ENCODE data around the gene IL34.

The IL34 gene

DNA sequence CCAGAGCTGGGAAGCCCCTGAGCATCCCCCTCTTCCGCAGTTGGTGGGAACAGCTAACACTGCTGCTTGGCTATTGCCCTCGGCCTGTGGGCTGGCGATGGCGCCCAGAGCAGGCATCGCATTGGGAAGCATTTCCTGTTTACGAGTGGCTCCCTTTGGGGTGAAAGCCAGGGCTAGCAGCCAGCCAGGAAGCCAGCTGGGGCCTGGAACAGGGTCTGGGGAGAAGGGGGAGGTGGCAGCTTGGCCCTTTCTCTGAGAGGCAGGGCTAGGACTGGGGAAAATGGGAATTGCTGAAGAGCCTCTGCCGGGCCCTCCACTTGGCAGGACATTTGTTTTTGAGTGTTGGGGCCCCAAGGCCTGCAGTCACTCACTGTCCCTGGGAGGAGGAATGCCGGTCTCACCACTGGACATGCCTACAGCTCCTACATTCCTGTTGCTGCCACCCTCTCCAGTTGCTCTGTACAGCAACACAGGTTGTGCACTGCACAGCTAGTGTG is 41.9 kb downstream of the IL34 start:
- peaks cover 5% of the 10 kb centered on the region for H3K27me3 Mint-ChIP-seq (ENCODE audit: low read depth)
- H3K4me1 Mint-ChIP-seq, result peaks cover 63% of the 10 kb centered on the region
- TF ChIP-seq, protein P1, sequence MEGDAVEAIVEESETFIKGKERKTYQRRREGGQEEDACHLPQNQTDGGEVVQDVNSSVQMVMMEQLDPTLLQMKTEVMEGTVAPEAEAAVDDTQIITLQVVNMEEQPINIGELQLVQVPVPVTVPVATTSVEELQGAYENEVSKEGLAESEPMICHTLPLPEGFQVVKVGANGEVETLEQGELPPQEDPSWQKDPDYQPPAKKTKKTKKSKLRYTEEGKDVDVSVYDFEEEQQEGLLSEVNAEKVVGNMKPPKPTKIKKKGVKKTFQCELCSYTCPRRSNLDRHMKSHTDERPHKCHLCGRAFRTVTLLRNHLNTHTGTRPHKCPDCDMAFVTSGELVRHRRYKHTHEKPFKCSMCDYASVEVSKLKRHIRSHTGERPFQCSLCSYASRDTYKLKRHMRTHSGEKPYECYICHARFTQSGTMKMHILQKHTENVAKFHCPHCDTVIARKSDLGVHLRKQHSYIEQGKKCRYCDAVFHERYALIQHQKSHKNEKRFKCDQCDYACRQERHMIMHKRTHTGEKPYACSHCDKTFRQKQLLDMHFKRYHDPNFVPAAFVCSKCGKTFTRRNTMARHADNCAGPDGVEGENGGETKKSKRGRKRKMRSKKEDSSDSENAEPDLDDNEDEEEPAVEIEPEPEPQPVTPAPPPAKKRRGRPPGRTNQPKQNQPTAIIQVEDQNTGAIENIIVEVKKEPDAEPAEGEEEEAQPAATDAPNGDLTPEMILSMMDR (IDR thresholded peaks at IDR 0.05; ENCODE audit: unreplicated experiment in 3 of 3), result no peak
- no peaks in the 10 kb centered on the region for H3K36me3 Mint-ChIP-seq (ENCODE audit: low read depth)
- peak overlapping the region; percentile 94 to 98 (median 94) for H3K27ac Mint-ChIP-seq
- H3K4me3 Mint-ChIP-seq, result peak overlapping the region; percentile 58 to 88 (median 59)
- H3K9me3 Mint-ChIP-seq, result no peaks in the 10 kb centered on the region

DNA sequence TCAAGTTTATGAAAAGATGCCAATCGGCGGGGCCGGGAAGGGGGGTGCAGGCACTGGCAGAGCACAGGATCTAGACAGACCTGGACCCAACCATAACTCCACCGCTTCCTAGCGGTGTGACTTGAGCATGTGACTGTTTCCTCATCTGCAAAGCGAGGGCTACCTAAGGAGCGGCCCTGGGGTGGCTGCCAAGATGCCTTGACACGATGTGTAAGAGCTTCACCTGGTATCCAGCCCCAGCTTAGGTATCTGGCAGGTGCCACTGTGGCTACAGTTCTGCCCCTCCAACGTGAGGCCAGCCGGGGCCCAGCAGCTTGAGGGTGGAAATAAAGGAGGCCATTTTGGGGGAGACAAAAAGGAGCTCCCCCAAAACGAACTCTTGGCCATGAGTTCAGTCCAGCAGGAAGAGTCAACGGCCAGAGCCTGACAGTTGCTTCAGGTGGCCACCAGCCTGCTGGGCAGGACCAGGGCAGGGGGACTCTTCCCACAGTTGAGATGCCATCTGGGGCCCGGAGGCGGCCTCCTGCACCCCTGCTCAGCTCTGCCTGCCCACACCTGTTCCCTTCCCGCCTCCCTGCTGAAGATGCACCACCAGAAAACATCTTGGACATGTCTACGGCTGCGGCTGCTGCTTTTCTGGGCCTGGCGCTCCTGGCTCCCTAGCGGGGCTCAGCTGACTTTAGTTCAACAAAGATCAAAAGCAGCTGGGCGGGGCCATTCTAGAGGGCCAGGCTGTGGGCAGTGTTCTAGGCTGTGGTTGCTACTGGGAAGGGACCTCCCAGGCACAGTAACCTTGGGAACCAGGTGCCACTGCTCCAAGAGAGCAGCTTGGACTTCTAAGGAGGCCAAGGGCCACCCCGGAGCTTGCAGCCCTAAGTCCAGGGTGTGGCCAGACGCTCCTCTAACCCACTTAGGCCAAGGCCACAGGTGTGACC is 42.9 kb downstream of the IL34 start:
- Mint-ChIP-seq H3K36me3 (ENCODE audit: low read depth) (no peaks in the 10 kb centered on the region), H3K27ac (peak overlapping the region; percentile 94 to 98 (median 94)), H3K27me3 (ENCODE audit: low read depth) (peaks cover 5% of the 10 kb centered on the region), H3K9me3 (no peaks in the 10 kb centered on the region), H3K4me1 (peaks cover 67% of the 10 kb centered on the region), H3K4me3 (peak overlapping the region in 2 of 3 experiments; percentile 59 to 88)
- TF ChIP-seq, protein P1 (IDR thresholded peaks at IDR 0.05; ENCODE audit: unreplicated experiment in 3 of 3), result no peak

DNA sequence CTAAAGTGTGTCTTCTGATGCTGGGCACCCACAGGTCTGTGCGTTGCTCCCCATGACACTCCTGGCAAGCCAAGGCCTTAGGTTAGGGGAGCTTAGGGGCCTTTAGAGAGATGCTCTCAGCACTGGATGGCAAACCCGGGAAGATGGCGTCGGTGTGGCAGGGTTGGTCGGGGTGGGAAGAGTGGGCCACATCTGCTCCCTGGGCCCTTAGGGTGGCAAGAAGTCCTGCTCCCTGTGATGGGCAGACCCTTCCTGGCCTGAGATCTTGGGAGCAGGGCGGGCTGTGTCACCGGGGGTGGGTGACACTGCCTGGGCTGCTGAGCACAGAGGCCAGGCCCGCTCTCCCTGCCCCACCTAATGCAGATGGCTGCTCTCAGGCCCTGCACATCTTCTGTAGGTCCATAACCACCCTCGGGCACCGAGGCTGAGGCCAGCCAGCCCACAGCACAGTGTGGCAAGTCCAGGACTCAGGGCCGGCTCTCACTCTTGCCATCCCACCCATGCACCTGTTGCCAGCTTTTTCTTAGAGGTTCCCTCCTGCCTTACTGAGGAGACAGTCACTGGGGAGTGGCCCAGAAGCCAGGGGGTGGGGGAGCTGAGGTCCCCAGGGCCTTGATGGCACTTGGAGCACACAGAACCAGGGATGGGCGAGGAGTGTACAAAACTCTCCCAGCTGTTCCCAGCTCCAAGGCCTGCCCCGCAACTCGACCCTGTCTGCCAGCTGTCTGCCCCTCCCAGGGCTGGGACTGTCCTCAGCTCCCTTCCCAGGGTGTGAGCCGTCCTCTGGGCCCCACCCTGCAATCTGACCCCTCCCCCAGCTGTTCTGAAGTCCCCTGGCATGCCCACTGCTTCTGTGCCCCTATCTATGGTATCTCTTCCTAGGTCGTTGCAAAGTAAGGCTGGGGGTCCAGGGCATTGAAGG is 43.9 kb downstream of the IL34 start:
- peaks cover 5% of the 10 kb centered on the region for H3K27me3 Mint-ChIP-seq (ENCODE audit: low read depth)
- H3K27ac Mint-ChIP-seq, result peak overlapping the region; percentile 83 to 92 (median 90)
- H3K4me3 Mint-ChIP-seq, result peak overlapping the region in 1 of 3 experiments; percentile 69
- peaks cover 73% of the 10 kb centered on the region for H3K4me1 Mint-ChIP-seq
- no peaks in the 10 kb centered on the region for H3K9me3 Mint-ChIP-seq
- TF ChIP-seq, protein P1 (IDR thresholded peaks at IDR 0.05; ENCODE audit: unreplicated experiment in 3 of 3), result no peak
- no peaks in the 10 kb centered on the region for H3K36me3 Mint-ChIP-seq (ENCODE audit: low read depth)

GRCh38 chr16:70691223-70692129 is 45.1 kb downstream of the IL34 start:
- Mint-ChIP-seq H3K27me3 (ENCODE audit: low read depth) (peaks cover 5% of the 10 kb centered on the region), H3K27ac (peak overlapping the region; percentile 88 to 92 (median 90)), H3K4me1 (peaks cover 79% of the 10 kb centered on the region), H3K4me3 (peak overlapping the region in 1 of 3 experiments; percentile 69), H3K9me3 (no peaks in the 10 kb centered on the region), H3K36me3 (ENCODE audit: low read depth) (no peaks in the 10 kb centered on the region)
- TF ChIP-seq, protein P1 (IDR thresholded peaks at IDR 0.05; ENCODE audit: unreplicated experiment in 3 of 3), result no peak
